Omental fat pad (tissue), 4 donors: ENCODE results near the gene PRR30. TPM values are rescaled to one million over a fixed set of nuclear protein-coding genes. Genes with fewer than 3 reads are reported as not detected.
A peak's percentile ranks its signal among the peaks of the same experiment; 100 is the strongest.
"Not testable (repeated sequence)": the region's sequence is repeated elsewhere in the genome, so short reads cannot be mapped to it uniquely, and the experiment has no call there.

ENCODE experiments used
- ATAC-seq: fragments of 150-250 bp; one replicate; pipeline ENCODE4 v1.9.1; 2016; ENCODE audit warnings: mild to moderate bottlenecking, moderate library complexity; ENCODE audit not compliant: low FRiP score
- DNase-seq: peaks from one replicate; pipeline ENCODE4 v3.0.0-alpha.2; 2019; ENCODE audit warnings: low spot score
- total RNA-seq, 4 donors: library from RNA; depleted of rRNA; stranded (reverse); fragments of >200 nt; gene quantifications; one replicate each; pipeline ENCODE4 v1.1.0, GENCODE V29; 2016
- TF ChIP-seq, protein P1 (sequence below), 3 donors: fragments of 450-650 bp; IDR thresholded peaks; one replicate each; pipeline ENCODE4 v1.5.1; 2016 to 2017; ENCODE audit warnings: antibody characterized with exemption in 3 of 3, mild to moderate bottlenecking in 3 of 3, moderate library complexity in 2 of 3

PRR30 gene
- total RNA-seq, 4 donors from 2014 or later = not detected

DNA sequence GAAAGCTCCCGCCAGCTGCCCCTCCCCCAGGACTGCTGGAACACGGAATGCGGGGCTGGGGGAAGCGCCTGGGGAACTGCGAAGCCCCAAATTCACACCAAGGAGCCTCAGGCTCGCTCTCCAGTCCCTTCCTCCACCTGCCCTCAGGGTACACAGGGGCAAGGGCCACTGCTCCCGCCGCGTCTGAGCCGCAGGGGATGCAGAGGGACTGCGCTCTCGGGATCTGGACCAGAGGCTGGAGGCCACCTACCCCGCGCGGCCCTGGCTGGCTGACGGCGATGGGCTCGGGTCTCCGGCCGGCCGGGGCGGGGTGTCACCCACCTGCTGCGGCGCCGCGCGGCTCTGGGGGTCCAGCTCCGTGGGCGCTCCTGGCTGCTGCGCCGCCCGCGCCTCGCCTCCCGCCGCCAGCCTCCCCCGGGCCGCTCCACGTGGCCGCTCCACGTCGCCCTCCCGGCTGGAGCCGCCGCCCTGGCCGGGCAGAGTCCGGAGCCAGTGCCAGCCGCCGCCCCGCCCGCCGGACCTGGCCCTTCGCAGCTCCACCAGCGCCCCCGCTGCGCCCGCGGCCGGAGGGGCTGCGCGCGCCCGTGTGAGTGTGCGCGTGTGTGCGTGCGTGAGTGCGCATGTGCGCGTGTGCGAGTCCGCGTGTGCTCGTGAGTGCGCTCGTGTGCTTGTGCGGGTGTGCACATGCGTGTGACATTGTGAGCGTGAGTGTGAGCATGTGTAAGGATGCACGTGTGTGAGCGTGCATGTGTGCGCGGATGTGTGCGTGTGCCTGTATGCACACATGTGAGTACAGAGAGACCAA, 20.5 kb downstream of the PRR30 start, which contains the start of gene CGREF1:
Gene CGREF1, minus strand, starts transcription at position 604 of the 805 bp plus-strand sequence. CDS start 14,762 bp downstream, outside the sequence.
- DNase-seq (no peak), ATAC-seq (peak; percentile 62)
- TF ChIP-seq, protein P1, sequence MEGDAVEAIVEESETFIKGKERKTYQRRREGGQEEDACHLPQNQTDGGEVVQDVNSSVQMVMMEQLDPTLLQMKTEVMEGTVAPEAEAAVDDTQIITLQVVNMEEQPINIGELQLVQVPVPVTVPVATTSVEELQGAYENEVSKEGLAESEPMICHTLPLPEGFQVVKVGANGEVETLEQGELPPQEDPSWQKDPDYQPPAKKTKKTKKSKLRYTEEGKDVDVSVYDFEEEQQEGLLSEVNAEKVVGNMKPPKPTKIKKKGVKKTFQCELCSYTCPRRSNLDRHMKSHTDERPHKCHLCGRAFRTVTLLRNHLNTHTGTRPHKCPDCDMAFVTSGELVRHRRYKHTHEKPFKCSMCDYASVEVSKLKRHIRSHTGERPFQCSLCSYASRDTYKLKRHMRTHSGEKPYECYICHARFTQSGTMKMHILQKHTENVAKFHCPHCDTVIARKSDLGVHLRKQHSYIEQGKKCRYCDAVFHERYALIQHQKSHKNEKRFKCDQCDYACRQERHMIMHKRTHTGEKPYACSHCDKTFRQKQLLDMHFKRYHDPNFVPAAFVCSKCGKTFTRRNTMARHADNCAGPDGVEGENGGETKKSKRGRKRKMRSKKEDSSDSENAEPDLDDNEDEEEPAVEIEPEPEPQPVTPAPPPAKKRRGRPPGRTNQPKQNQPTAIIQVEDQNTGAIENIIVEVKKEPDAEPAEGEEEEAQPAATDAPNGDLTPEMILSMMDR (IDR thresholded peaks at IDR 0.05) = no peak

DNA sequence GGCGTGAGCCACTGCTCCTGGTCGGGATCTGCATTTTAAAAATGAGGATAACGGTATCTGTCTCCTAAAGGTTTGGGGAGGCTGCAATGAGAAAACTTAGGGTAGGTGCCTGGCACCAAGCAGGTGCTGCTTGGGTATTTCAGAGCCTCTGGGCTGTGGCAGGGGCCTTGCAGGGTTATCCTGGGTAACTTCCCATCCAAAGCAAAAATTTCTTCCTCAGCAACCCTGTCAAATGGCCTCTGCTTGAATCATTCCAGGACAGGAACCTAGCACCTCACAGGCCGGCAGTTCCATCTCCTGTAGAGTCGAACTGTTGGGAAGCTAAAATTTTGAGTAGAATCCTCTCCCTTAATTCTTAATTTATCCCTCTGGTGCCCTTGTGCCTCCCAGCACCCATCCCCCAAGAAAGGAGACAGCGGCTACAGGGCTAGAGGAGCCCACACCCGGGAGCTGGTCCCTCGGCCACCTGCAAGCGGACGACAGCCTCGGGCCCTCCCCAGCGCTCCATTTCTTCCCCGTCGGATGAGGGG, 21.1 kb downstream of the PRR30 start:
- TF ChIP-seq, protein P1 (IDR thresholded peaks at IDR 0.05) = no peak
- ATAC-seq (no peak), DNase-seq (no peak)

DNA sequence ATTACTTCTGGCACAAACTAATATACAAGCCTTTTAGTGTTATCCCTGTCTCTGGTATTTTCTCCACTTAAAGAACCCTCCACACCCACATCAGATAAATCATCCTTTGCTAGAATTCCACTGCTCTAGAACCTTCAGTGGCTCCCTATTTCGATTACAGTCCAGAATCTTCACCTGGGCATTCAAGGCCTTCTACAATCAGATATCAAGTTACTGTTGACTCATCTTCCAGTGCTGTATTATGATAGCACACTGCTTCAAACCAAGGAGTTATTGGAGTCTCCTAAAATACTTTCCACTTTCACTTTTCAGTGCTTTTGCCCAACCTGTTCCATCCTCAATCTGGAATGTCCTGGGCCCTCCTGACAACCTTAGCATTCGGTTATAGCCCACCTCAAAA, 23.7 kb downstream of the PRR30 start:
- ATAC-seq (no peak), DNase-seq (no peak)
- TF ChIP-seq, protein P1 (IDR thresholded peaks at IDR 0.05) = no peak

DNA sequence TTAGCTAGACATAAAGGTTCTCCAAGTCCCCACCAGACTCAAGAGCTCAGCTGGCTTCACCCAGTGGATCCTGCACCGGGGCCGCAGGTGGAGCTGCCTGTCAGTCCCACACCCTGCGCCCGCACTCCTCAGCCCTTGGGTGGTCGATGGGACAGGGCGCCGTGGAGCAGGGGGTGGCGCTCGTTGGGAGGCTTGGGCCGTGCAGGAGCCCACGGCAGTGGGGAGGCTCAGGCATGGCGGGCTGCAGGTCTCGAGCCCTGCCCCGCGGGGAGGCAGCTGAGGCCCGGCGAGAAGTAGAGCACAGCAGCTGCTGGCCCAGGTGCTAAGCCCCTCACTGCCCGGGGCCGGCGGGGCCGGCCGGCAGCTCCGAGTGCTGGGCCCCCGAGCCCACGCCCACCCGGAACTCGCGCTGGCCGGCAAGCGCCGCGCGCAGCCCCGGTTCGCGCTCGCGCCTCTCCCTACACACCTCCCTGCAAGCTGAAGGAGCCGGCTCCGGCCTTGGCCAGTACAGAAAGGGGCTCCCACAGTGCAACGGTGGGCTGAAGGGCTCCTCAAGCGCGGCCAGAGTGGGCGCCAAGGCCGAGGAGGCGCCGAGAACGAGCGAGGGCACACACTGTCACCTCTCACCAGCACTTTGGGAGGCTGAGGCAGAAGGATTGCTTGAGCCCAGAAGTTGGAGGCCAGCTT, 27.7 kb downstream of the PRR30 start:
- DNase-seq, ATAC-seq: not testable (repeated sequence)

DNA sequence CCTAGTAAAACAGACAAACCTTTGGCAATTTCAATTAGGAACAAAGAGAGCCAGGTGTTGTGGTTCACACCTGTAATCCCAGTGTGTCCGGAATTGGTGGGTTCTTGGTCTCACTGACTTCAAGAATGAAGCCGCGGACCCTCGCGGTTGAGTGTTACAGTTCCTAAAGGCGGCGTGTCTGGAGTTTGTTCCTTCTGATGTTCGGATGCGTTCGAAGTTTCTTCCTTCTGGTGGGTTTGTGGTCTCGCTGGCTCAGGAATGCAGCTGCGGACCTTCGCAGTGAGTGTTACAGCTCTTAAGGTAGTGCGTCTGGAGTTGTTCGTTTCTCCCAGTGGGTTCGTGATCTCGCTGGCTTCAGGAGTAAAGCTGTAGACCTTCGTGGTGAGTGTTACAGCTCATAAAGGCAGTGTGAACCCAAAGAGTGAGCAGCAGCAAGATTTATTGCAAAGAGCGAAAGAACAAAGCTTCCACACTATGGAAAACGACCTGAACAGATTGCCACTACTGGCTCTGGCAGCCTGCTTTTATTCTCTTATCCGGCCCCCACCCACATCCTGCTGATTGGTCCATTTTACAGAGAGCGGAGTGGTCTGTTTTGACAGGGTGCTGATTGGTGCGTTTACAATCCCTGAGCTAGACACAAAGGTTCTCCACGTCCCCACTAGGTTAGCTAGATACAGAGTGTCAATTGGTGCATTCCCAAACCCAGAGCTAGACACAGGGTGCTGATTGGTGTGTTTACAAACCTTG, 28.4 kb downstream of the PRR30 start:
- DNase-seq, ATAC-seq: not testable (repeated sequence)

DNA sequence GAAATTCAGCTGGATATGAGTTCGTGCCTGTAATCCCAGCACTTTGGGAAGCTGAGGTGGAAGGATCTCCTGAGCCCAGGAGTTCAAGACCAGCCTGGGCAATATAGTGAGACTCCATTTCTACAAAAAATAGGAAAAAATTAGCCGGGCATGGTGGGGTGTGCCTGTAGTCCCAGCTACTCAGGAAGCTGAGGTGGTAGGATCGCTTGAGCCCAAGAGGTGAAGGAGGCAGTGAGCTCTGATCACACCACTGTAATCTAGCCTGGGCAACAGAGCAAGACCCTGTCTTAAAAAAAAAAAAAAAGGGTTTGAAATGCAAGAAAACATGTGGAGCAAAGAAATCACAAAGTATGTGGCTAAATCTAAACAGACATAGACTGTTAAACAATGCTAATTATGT, 30.1 kb downstream of the PRR30 start:
- TF ChIP-seq, protein P1 (IDR thresholded peaks at IDR 0.05) = no peak
- ATAC-seq (no peak), DNase-seq (no peak)

DNA sequence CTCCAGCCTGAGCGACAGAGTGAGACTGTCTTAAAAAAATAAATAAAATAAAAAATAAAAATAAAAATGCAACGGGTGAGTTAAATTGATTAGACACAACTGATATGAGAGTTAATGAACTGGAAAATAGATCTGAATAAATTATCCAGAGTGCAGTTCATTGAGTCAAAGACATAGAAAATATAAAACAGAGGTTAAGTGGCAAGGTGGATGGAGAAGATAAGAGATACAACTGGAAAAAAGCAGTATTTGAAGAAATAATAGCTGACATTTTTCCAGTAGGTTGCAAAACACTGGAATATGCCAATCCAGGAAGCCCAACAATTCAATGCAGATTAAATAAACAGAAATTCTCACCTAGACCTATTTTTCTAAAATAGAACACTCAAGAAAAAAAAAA, 31.0 kb downstream of the PRR30 start:
- DNase-seq (no peak), ATAC-seq (no peak)
- TF ChIP-seq, protein P1 (IDR thresholded peaks at IDR 0.05) = no peak
